ENCODE results near the gene ZFAND2B. TPM values are rescaled to one million over a fixed set of nuclear protein-coding genes. Genes with fewer than 3 reads are reported as not detected.

ZFAND2B gene
- polyA plus RNA-seq, 1 donor from 2014 or later = 73.6 TPM

- no peak overlapping the region for H3K4me3 ChIP-seq (ENCODE audit: low read length)
Measured at GRCh38 chr2:219210886-219211362, 4.3 kb downstream of the ZFAND2B start.

GRCh38 chr2:219213026-219213415 is 6.4 kb downstream of the ZFAND2B start:
- H3K79me2 ChIP-seq (replicated peaks; ENCODE audit: insufficient read depth, low read length) = no peaks in the 10 kb centered on the region
- no peak overlapping the region for H2AFZ ChIP-seq (ENCODE audit: low read depth, low read length)
- no peak for TF ChIP-seq CTCF (IDR thresholded peaks at IDR 0.05; ENCODE audit: poor library complexity, severe bottlenecking)
- TF ChIP-seq RAD21 (conservative IDR thresholded peaks at IDR 0.05) = no peak
- no peak for TF ChIP-seq REST (IDR thresholded peaks at IDR 0.05; ENCODE audit: borderline replicate concordance)
- no peak for TF ChIP-seq EP300 (conservative IDR thresholded peaks at IDR 0.05; ENCODE audit: poor library complexity, severe bottlenecking)
- no peak for TF ChIP-seq EZH2 (IDR thresholded peaks at IDR 0.05; ENCODE audit: borderline replicate concordance, insufficient read depth, low read length, poor library complexity, severe bottlenecking)
- no peak for TF ChIP-seq POLR2AphosphoS5 (IDR thresholded peaks at IDR 0.05)
- no peak for TF ChIP-seq MXI1 (conservative IDR thresholded peaks at IDR 0.05; ENCODE audit: poor library complexity, severe bottlenecking)
- TF ChIP-seq TAF1 (IDR thresholded peaks at IDR 0.05; ENCODE audit: low read depth) = no peak
- no peak for TF ChIP-seq SMC3 (conservative IDR thresholded peaks at IDR 0.05; ENCODE audit: poor library complexity)
- no peaks in the 10 kb centered on the region for H4K20me1 ChIP-seq (ENCODE audit: insufficient read depth)
- H3K9me2 ChIP-seq (ENCODE audit: insufficient read depth, low read length) = no peaks in the 10 kb centered on the region
- H3K27ac ChIP-seq (ENCODE audit: low read length) = no peak overlapping the region
- H3K9ac ChIP-seq (ENCODE audit: low read length) = no peak overlapping the region
- no peak overlapping the region for H3K4me3 ChIP-seq (ENCODE audit: low read length)
- no peak overlapping the region for H3K4me2 ChIP-seq (ENCODE audit: low read length)
- no peaks in the 10 kb centered on the region for H3K36me3 ChIP-seq (ENCODE audit: insufficient read depth, low read length)
- no peaks in the 10 kb centered on the region for H3K27me3 ChIP-seq (ENCODE audit: insufficient read depth, low read depth, low read length)
- no peaks in the 10 kb centered on the region for H3F3A ChIP-seq (ENCODE audit: insufficient read depth, low read length, poor library complexity, severe bottlenecking)
- no peaks in the 10 kb centered on the region for H3K9me3 ChIP-seq (ENCODE audit: low read length)

More at GRCh38 chr2:219210886-219211362, 4.3 kb downstream of the ZFAND2B start:
- H4K20me1 ChIP-seq (ENCODE audit: insufficient read depth) = no peaks in the 10 kb centered on the region
- no peaks in the 10 kb centered on the region for H3K79me2 ChIP-seq (replicated peaks; ENCODE audit: insufficient read depth, low read length)
- no peaks in the 10 kb centered on the region for H3K9me3 ChIP-seq (ENCODE audit: low read length)
- no peak overlapping the region for H2AFZ ChIP-seq (ENCODE audit: low read depth, low read length)
- H3K27ac ChIP-seq (ENCODE audit: low read length) = no peak overlapping the region
- no peaks in the 10 kb centered on the region for H3F3A ChIP-seq (ENCODE audit: insufficient read depth, low read length, poor library complexity, severe bottlenecking)
- H3K27me3 ChIP-seq (ENCODE audit: insufficient read depth, low read depth, low read length) = no peaks in the 10 kb centered on the region
- H3K36me3 ChIP-seq (ENCODE audit: insufficient read depth, low read length) = no peaks in the 10 kb centered on the region
- no peak for TF ChIP-seq EZH2 (IDR thresholded peaks at IDR 0.05; ENCODE audit: borderline replicate concordance, insufficient read depth, low read length, poor library complexity, severe bottlenecking)
- no peak for TF ChIP-seq SMC3 (conservative IDR thresholded peaks at IDR 0.05; ENCODE audit: poor library complexity)
- no peaks in the 10 kb centered on the region for H3K9me2 ChIP-seq (ENCODE audit: insufficient read depth, low read length)
- H3K4me2 ChIP-seq (ENCODE audit: low read length) = no peak overlapping the region
- no peak overlapping the region for H3K9ac ChIP-seq (ENCODE audit: low read length)
